K562 (cell line): ENCODE measurements around the gene INTS6. TPM values are rescaled to one million over a fixed set of nuclear protein-coding genes. Genes with fewer than 3 reads are reported as not detected.

Experiments used
- ATAC-seq: fragments of 200-7000 bp; cut with Tn5 transposase; 3 replicates; pipeline ENCODE4 v1.9.1; 2020; ENCODE audit warnings: moderate library complexity
- BruUV-seq: library from RNA; stranded (reverse); fragments of 400-500 nt; replicated peaks from 2 replicates; lab custom pipeline; 2021; lab: Mats Ljungman, UMichigan
- CTCF ChIA-PET: fragments of 300-600 bp; formaldehyde crosslinking; extraction: SDS; loops from one replicate; lab custom pipeline; 2021; ENCODE audit warnings: low intra/inter-chr PET ratio; lab: Yijun Ruan, JAX
- POLR2A ChIA-PET: fragments of 300-600, 350-650 bp; sonication (Branson Sonifier 250); formaldehyde crosslinking; extraction: SDS; loops from one replicate; lab custom pipeline; 2021; ENCODE audit warnings: antibody characterized with exemption, inconsistent platforms; lab: Yijun Ruan, JAX
- DNase-seq, 4 experiments: peaks; one replicate each; pipeline versions ENCODE4 v3.0.0 to v3.0.0-alpha.2; 2011 to 2018; ENCODE audit warnings: low spot score in 3 of 4, mixed read lengths in 3 of 4; ENCODE audit errors: extremely low read depth in 1 of 4
- FAIRE-seq: peaks from 2 replicates; lab custom pipeline; 2011; peaks lifted over from hg19 to GRCh38; lab: Jason Lieb, UNC
- H2AFZ ChIP-seq: 2 replicates; pipeline ENCODE4 v1.6.0; 2011; ENCODE audit warnings: low read depth, low read length, control low read depth, inconsistent platforms
- H3K27ac ChIP-seq: fragments of 200-600 bp; 3 replicates; pipeline ENCODE4 v1.8.0; 2011; ENCODE audit warnings: low read depth, mild to moderate bottlenecking, control low read depth, inconsistent platforms, low read length, moderate library complexity, mixed read lengths; ENCODE audit errors: extremely low read depth
- H3K27me3 ChIP-seq, 2 experiments: fragments of 300-600 bp in 1 of 2; 2 replicates in 1 of 2; 3 replicates in 1 of 2; pipeline versions ENCODE4 v1.6.0 to v1.8.0; 2011; ENCODE audit warnings: inconsistent platforms in 2 of 2, low read length in 2 of 2, mild to moderate bottlenecking in 1 of 2, mixed read lengths in 1 of 2, moderate library complexity in 1 of 2; ENCODE audit not compliant: control insufficient read depth in 2 of 2, insufficient read depth in 2 of 2
- H3K36me3 ChIP-seq: fragments of 300-600 bp; 3 replicates; pipeline ENCODE4 v1.8.0; 2011; ENCODE audit warnings: mild to moderate bottlenecking, low read length, inconsistent platforms; ENCODE audit not compliant: control insufficient read depth, insufficient read depth
- H3K4me1 ChIP-seq, 2 experiments: fragments of 200-600 bp in 1 of 2; replicated peaks in 1 of 2; 2 replicates in 1 of 2; 3 replicates in 1 of 2; pipeline versions ENCODE4 v1.5.1 to v1.8.0; 2011; ENCODE audit warnings: inconsistent platforms in 2 of 2, low read length in 2 of 2, mild to moderate bottlenecking in 1 of 2, mixed read lengths in 1 of 2, moderate library complexity in 1 of 2; ENCODE audit not compliant: control insufficient read depth in 2 of 2, insufficient read depth in 2 of 2
- H3K4me2 ChIP-seq: 2 replicates; pipeline ENCODE4 v1.6.1; 2011; ENCODE audit warnings: low read length, control low read depth, inconsistent platforms, mixed read lengths; ENCODE audit not compliant: insufficient read depth
- H3K4me3 ChIP-seq: fragments of 200-600 bp; sonication (generic), shearing (Covaris generic); 2 replicates; pipeline ENCODE4 v1.5.1; 2016; ENCODE audit warnings: control low read depth, inconsistent platforms
- H3K79me2 ChIP-seq: fragments of 200-600 bp; 3 replicates; pipeline ENCODE4 v1.8.0; 2011; ENCODE audit warnings: low read length, inconsistent platforms; ENCODE audit not compliant: control insufficient read depth, insufficient read depth
- H3K9ac ChIP-seq, 2 experiments: 2 replicates each; pipeline versions ENCODE4 v1.6.0 to v1.6.1; 2011; ENCODE audit warnings: low read depth in 2 of 2, low read length in 2 of 2, control low read depth in 1 of 2, inconsistent platforms in 1 of 2, mild to moderate bottlenecking in 1 of 2, mixed read lengths in 1 of 2; ENCODE audit not compliant: insufficient read depth in 1 of 2
- H3K9me1 ChIP-seq: one replicate; pipeline ENCODE4 v1.6.0; 2011; ENCODE audit warnings: inconsistent platforms, mild to moderate bottlenecking, low read length, moderate library complexity; ENCODE audit not compliant: control insufficient read depth, insufficient read depth
- H3K9me3 ChIP-seq: replicated peaks from 2 replicates; pipeline ENCODE4 v1.5.1; 2011; ENCODE audit warnings: low read depth, low read length, inconsistent platforms; ENCODE audit not compliant: control insufficient read depth, insufficient read depth
- H4K20me1 ChIP-seq: replicated peaks from 2 replicates; pipeline ENCODE4 v1.6.1; 2011; ENCODE audit warnings: low read length, inconsistent platforms, mixed read lengths; ENCODE audit not compliant: control insufficient read depth, insufficient read depth
- HDAC8 ChIP-seq: fragments of 450-650 bp; IDR thresholded peaks from 2 replicates; pipeline ENCODE4 v1.6.1; 2016; ENCODE audit warnings: mild to moderate bottlenecking, missing genetic modification characterization, moderate library complexity, missing compliant biosample characterization
- KLF13 ChIP-seq: fragments of 450-650 bp; IDR thresholded peaks from 2 replicates; pipeline ENCODE4 v1.6.1; 2016; ENCODE audit warnings: missing genetic modification characterization, low read depth, mild to moderate bottlenecking, missing compliant biosample characterization, moderate library complexity, borderline replicate concordance
- NCOA4 ChIP-seq: fragments of 450-650 bp; IDR thresholded peaks from 2 replicates; pipeline ENCODE4 v1.6.1; 2018; ENCODE audit warnings: mild to moderate bottlenecking; ENCODE audit not compliant: partially characterized antibody
- NCOR1 ChIP-seq: fragments of 450-650 bp; IDR thresholded peaks from 2 replicates; pipeline ENCODE4 v1.6.1; 2016; ENCODE audit warnings: mild to moderate bottlenecking, moderate library complexity
- PHB ChIP-seq: fragments of 250-450 bp; sonication (Bioruptor Pico); IDR thresholded peaks from 2 replicates; pipeline ENCODE4 v1.5.0; 2021
- SNRNP70 ChIP-seq: fragments of 200-400 bp; formaldehyde crosslinking; optimal IDR thresholded peaks from 2 replicates; pipeline ENCODE3; 2017; ENCODE audit warnings: low read depth, low read length
- ZNF24 ChIP-seq: fragments of 450-650 bp; IDR thresholded peaks from 2 replicates; pipeline ENCODE4 v1.6.1; 2016
- ZNF347 ChIP-seq: fragments of 450-650 bp; formaldehyde crosslinking; IDR thresholded peaks from 2 replicates; pipeline ENCODE4 v1.4.0; 2020; ENCODE audit warnings: low read depth, mild to moderate bottlenecking, moderate library complexity
- ZNF695 ChIP-seq: fragments of 450-650 bp; formaldehyde crosslinking; IDR thresholded peaks from 2 replicates; pipeline ENCODE4 v1.4.0; 2020; ENCODE audit warnings: mild to moderate bottlenecking, moderate library complexity
- WGBS: fragments of 100-300 bp; shearing (Covaris generic); methylation state at CpG from one replicate; pipeline ENCODE4 v1.1.6; 2016; ENCODE audit warnings: low coverage, mixed read lengths; ENCODE audit not compliant: insufficient coverage; ENCODE audit errors: missing lambda C conversion rate; 5-methylcytosine and 5-hydroxymethylcytosine counted together
- in situ Hi-C: fragments of 300-500 bp; cut with MboI; formaldehyde crosslinking; loops from 4 replicates; pipeline ENCODE4 v1.15.0; 2018; ENCODE audit warnings: inconsistent platforms, mixed read lengths
- intact Hi-C: fragments of 100-400 bp; cut with micrococcal nuclease; formaldehyde crosslinking; loops from 2 replicates; pipeline ENCODE4 v1.14.2; 2022
- polyA plus RNA-seq, 8 experiments: library from polyadenylated mRNA; depleted of rRNA in 4 of 8; stranded (reverse) in 5 of 8; unstranded in 3 of 8; fragments of >200 nt; fragmentation: Nextera tagmentation in 2 of 8; fragmentation: Illumina TruSeq in 1 of 8; extraction: Ambion mirVana in 2 of 8; extraction: Trizol in 1 of 8; gene quantifications; 2 replicates each; pipeline versions ENCODE4 v1.2.1 to v1.2.3, GENCODE V29; 2011 to 2014; ENCODE audit warnings: inconsistent platforms in 1 of 8, missing spikeins in 1 of 8
- total RNA-seq, 7 experiments: library from RNA; depleted of rRNA in 6 of 7; stranded (reverse); fragments of >200 nt in 6 of 7; fragmentation: Illumina TruSeq in 2 of 7; extraction: Trizol in 2 of 7; gene quantifications; 2 replicates each; pipeline versions ENCODE4 v1.2.1 to v1.2.3, GENCODE V29; 2011 to 2021; ENCODE audit warnings: low replicate concordance in 1 of 7
- TF ChIP-seq, protein P1 (sequence below): IDR thresholded peaks from 2 replicates; pipeline ENCODE4 v1.6.1; 2016; ENCODE audit warnings: missing genetic modification characterization, missing compliant biosample characterization

INTS6 gene
- total and polyA plus RNA-seq, 9 of the 15 experiments (the other 6 are each of a cell fraction or from before 2014, with no cell fraction given): 3.7 to 29.8 (median 16.1) TPM

DNA sequence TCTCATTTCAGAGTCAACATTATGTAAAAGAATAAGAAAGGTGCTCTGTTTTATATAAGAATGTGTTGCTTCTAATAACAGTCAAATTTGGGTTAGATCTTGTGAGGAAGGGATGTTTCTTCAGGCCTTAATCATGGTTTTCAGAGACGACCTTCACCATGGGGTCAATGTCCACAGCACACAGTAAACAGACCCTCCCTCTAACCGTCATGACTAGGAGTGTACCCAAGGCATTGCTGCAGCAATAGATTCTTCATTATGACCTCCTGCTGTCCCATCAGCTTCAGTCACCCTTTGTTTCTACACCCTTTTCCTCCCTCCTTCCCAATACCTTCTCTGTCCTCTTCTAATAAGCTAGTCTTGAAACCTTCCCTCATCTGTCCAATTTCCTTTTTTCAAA is 97.6 kb downstream of the INTS6 start:
- no peaks in the 10 kb centered on the region for H3K36me3 ChIP-seq
- no peak overlapping the region for H2AFZ ChIP-seq
- H3K9me1 ChIP-seq: no peaks in the 10 kb centered on the region
- intact Hi-C loops (no loop called here), in situ Hi-C loops (no loop called here)
- no peaks in the 10 kb centered on the region for H3K4me1 ChIP-seq
- no peak overlapping the region for H3K9ac ChIP-seq
- no TSS peak for BruUV-seq
- POLR2A ChIA-PET: interaction anchor here (1.0 kb wide), 1 partner anchor 14 kb away, joined by 4 read pairs; no protein-coding TSS in a partner anchor
- ATAC-seq: no peak
- H3K4me2 ChIP-seq: no peak overlapping the region
- WGBS: 0% methylated on average over 2 of the region's 2 CpGs
- H3K4me3 ChIP-seq: no peak overlapping the region
- H3K27me3 ChIP-seq: no peaks in the 10 kb centered on the region
- no peak for TF ChIP-seq ZNF24
- no peak for TF ChIP-seq KLF13
- no peak for TF ChIP-seq SNRNP70
- TF ChIP-seq, protein P1, sequence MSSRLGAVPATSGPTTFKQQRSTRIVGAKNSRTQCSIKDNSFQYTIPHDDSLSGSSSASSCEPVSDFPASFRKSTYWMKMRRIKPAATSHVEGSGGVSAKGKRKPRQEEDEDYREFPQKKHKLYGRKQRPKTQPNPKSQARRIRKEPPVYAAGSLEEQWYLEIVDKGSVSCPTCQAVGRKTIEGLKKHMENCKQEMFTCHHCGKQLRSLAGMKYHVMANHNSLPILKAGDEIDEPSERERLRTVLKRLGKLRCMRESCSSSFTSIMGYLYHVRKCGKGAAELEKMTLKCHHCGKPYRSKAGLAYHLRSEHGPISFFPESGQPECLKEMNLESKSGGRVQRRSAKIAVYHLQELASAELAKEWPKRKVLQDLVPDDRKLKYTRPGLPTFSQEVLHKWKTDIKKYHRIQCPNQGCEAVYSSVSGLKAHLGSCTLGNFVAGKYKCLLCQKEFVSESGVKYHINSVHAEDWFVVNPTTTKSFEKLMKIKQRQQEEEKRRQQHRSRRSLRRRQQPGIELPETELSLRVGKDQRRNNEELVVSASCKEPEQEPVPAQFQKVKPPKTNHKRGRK (tag): no peak
- no peak for TF ChIP-seq NCOR1
- no peak for TF ChIP-seq PHB (CRISPR knock-in tag)
- TF ChIP-seq NCOA4: no peak
- TF ChIP-seq ZNF695 (CRISPR knock-in tag): no peak
- TF ChIP-seq HDAC8 (tag): no peak
- no peak for TF ChIP-seq ZNF347
- no peak for DNase-seq
- no peaks in the 10 kb centered on the region for H3K9me3 ChIP-seq
- no peak overlapping the region for H3K27ac ChIP-seq
- no peak for FAIRE-seq
- no peaks in the 10 kb centered on the region for H3K79me2 ChIP-seq
- no peaks in the 10 kb centered on the region for H4K20me1 ChIP-seq
- CTCF ChIA-PET: no interaction called here
